C4-2B (cell line): ENCODE results near the gene OR13H1.

Experiments
- CTCF ChIP-seq: fragments of 450-650 bp; conservative IDR thresholded peaks from 2 replicates; pipeline ENCODE4 v1.5.1; 2017; ENCODE audit warnings: mild to moderate bottlenecking
- ZFX ChIP-seq: fragments of 450-650 bp; IDR thresholded peaks from 2 replicates; pipeline ENCODE4 v1.6.1; 2017

GRCh38 chrX:131572372-131573014 is 28.6 kb downstream of the OR13H1 start:
- TF ChIP-seq CTCF, result no peak
- TF ChIP-seq ZFX, result no peak
